Panc1 (cell line): ENCODE measurements around the gene EWSR1. TPM values are rescaled to one million over a fixed set of nuclear protein-coding genes. Genes with fewer than 3 reads are reported as not detected.

Source experiments
- ATAC-seq: fragments of 200-7000 bp; cut with Tn5 transposase; 2 replicates; pipeline ENCODE4 v1.9.1; 2020; ENCODE audit warnings: mild to moderate bottlenecking, moderate library complexity
- BruUV-seq: library from RNA; stranded (reverse); fragments of 400-500 nt; replicated peaks from 2 replicates; lab custom pipeline; 2021; lab: Mats Ljungman, UMichigan
- CTCF ChIA-PET: fragments of 300-600 bp; sonication (Branson Sonifier 250); formaldehyde crosslinking; loops from one replicate; lab custom pipeline; 2022; ENCODE audit warnings: antibody characterized with exemption; lab: Charles Lee
- POLR2A ChIA-PET: fragments of 300-600 bp; sonication (Branson Sonifier 250); formaldehyde crosslinking; loops from one replicate; lab custom pipeline; 2022; ENCODE audit warnings: antibody characterized with exemption; lab: Charles Lee
- DNase-seq: peaks from one replicate; pipeline ENCODE4 v3.0.0-alpha.2; 2010; ENCODE audit warnings: low read depth, low spot score
- H3K27ac ChIP-seq: 2 replicates; pipeline ENCODE4 v1.5.1; 2011; ENCODE audit warnings: mild to moderate bottlenecking, low read length, inconsistent platforms
- H3K27me3 ChIP-seq: fragments of 200-500 bp; sonication (Bioruptor generic); 2 replicates; pipeline ENCODE4 v1.6.0; 2014; ENCODE audit warnings: low read length, inconsistent platforms; ENCODE audit not compliant: control insufficient read depth, insufficient read depth
- H3K36me3 ChIP-seq: fragments of 200-500 bp; sonication (Bioruptor generic); 2 replicates; pipeline ENCODE4 v1.5.1; 2014; ENCODE audit warnings: inconsistent platforms, mild to moderate bottlenecking, low read length, moderate library complexity; ENCODE audit not compliant: control insufficient read depth, insufficient read depth
- H3K4me1 ChIP-seq: 2 replicates; pipeline ENCODE4 v1.5.1; 2011; ENCODE audit warnings: inconsistent platforms, mild to moderate bottlenecking, low read length, moderate library complexity; ENCODE audit not compliant: control insufficient read depth, insufficient read depth
- H3K4me3 ChIP-seq, 2 experiments: 2 replicates each; pipeline ENCODE4 v1.5.1; 2011 to 2012; ENCODE audit warnings: low read depth in 2 of 2, low read length in 2 of 2, mild to moderate bottlenecking in 2 of 2, inconsistent platforms in 1 of 2, moderate library complexity in 1 of 2
- H3K9me3 ChIP-seq: fragments of 200-500 bp; sonication (Bioruptor generic); 2 replicates; pipeline ENCODE4 v1.5.1; 2014; ENCODE audit warnings: low read depth, mild to moderate bottlenecking, inconsistent platforms, low read length, moderate library complexity; ENCODE audit not compliant: control insufficient read depth, insufficient read depth
- POLR2AphosphoS5 ChIP-seq: IDR thresholded peaks from 2 replicates; pipeline ENCODE4 v1.6.1; 2012; ENCODE audit warnings: mild to moderate bottlenecking, low read depth, low read length, moderate library complexity
- SIN3A ChIP-seq: IDR thresholded peaks from 2 replicates; pipeline ENCODE4 v1.6.1; 2012; ENCODE audit warnings: low read depth, mild to moderate bottlenecking, low read length, moderate library complexity, borderline replicate concordance; ENCODE audit not compliant: insufficient read depth
- TCF7L2 ChIP-seq: IDR thresholded peaks from 2 replicates; pipeline ENCODE4 v1.6.1; 2011; ENCODE audit warnings: mild to moderate bottlenecking, low read depth, low read length, inconsistent platforms
- in situ Hi-C: cut with HindIII; loops from 2 replicates; pipeline ENCODE4 v1.10.0; 2016; ENCODE audit warnings: low sequenced_read_pairs, low pct_unique_long_range_greater_than_20kb
- intact Hi-C: fragments of 100-400 bp; cut with micrococcal nuclease; formaldehyde crosslinking; loops from one replicate; pipeline ENCODE4 v1.10.0; 2022; ENCODE audit not compliant: unreplicated experiment
- total RNA-seq: library from RNA; stranded (reverse); gene quantifications from one replicate; pipeline ENCODE4 v1.2.1, GENCODE V29; 2021; ENCODE audit not compliant: unreplicated experiment
- TF ChIP-seq, protein P1 (sequence below): fragments of 450-650 bp; IDR thresholded peaks from 2 replicates; pipeline ENCODE4 v1.5.1; 2017; ENCODE audit warnings: mild to moderate bottlenecking
- TF ChIP-seq, protein P2 (sequence below), 2 experiments: IDR thresholded peaks; 2 replicates each; pipeline ENCODE4 v1.6.1; 2011 to 2012; ENCODE audit warnings: low read depth in 2 of 2, control low read depth in 1 of 2, low read length in 1 of 2, mild to moderate bottlenecking in 1 of 2, moderate library complexity in 1 of 2; ENCODE audit not compliant: insufficient read depth in 1 of 2

EWSR1 gene
- total RNA-seq, 1 experiment from 2014 or later = 272 TPM

DNA sequence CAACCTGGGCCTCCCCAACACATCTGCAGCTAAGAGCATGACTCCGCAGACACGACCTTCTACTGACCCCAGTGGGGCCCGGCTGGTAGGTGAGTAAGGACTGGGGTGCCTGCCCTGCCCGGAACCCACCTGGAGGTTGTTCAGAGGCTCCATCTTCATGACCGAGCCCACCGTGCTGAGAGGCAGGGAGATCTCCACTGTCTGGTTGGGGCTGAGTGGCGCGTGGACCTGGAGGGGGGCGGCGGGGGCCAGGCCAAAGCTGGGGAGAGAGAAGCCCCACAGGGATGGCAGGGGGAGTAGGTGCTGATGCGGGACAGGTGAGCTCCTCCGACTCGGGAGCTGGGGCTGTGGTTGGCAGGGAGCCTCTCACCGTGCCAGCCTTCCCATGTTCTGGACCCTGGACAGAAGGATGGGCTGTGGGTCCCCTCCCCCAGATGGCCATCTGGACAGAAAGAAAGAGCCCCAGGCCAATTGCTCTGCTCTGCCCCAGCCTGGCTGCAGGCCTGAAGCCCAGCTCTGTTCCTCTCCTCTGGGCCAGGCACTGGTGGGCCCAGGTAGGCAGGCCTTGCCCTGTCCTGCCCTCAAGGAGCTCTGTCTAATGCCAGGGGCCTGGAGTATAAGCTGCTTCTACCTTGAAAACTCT lies 63.7 kb downstream of the EWSR1 start:
- no peak for DNase-seq
- ChIA-PET CTCF (no interaction called here), POLR2A (no interaction called here)
- no peak overlapping the region for H3K27ac ChIP-seq
- no peak for ATAC-seq
- BruUV-seq = no TSS peak
- H3K4me3 ChIP-seq = no peak overlapping the region
- no peaks in the 10 kb centered on the region for H3K9me3 ChIP-seq
- intact Hi-C loops (no loop called here), in situ Hi-C loops (no loop called here)
- H3K36me3 ChIP-seq = no peaks in the 10 kb centered on the region
- TF ChIP-seq POLR2AphosphoS5 (no peak), SIN3A (no peak), TCF7L2 (no peak)
- TF ChIP-seq, protein P1, sequence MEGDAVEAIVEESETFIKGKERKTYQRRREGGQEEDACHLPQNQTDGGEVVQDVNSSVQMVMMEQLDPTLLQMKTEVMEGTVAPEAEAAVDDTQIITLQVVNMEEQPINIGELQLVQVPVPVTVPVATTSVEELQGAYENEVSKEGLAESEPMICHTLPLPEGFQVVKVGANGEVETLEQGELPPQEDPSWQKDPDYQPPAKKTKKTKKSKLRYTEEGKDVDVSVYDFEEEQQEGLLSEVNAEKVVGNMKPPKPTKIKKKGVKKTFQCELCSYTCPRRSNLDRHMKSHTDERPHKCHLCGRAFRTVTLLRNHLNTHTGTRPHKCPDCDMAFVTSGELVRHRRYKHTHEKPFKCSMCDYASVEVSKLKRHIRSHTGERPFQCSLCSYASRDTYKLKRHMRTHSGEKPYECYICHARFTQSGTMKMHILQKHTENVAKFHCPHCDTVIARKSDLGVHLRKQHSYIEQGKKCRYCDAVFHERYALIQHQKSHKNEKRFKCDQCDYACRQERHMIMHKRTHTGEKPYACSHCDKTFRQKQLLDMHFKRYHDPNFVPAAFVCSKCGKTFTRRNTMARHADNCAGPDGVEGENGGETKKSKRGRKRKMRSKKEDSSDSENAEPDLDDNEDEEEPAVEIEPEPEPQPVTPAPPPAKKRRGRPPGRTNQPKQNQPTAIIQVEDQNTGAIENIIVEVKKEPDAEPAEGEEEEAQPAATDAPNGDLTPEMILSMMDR = no peak
- TF ChIP-seq, protein P2, sequence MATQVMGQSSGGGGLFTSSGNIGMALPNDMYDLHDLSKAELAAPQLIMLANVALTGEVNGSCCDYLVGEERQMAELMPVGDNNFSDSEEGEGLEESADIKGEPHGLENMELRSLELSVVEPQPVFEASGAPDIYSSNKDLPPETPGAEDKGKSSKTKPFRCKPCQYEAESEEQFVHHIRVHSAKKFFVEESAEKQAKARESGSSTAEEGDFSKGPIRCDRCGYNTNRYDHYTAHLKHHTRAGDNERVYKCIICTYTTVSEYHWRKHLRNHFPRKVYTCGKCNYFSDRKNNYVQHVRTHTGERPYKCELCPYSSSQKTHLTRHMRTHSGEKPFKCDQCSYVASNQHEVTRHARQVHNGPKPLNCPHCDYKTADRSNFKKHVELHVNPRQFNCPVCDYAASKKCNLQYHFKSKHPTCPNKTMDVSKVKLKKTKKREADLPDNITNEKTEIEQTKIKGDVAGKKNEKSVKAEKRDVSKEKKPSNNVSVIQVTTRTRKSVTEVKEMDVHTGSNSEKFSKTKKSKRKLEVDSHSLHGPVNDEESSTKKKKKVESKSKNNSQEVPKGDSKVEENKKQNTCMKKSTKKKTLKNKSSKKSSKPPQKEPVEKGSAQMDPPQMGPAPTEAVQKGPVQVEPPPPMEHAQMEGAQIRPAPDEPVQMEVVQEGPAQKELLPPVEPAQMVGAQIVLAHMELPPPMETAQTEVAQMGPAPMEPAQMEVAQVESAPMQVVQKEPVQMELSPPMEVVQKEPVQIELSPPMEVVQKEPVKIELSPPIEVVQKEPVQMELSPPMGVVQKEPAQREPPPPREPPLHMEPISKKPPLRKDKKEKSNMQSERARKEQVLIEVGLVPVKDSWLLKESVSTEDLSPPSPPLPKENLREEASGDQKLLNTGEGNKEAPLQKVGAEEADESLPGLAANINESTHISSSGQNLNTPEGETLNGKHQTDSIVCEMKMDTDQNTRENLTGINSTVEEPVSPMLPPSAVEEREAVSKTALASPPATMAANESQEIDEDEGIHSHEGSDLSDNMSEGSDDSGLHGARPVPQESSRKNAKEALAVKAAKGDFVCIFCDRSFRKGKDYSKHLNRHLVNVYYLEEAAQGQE (IDR thresholded peaks at IDR 0.05; ENCODE audit: insufficient read depth in 1 of 2, low read depth in 2 of 2, low read length in 1 of 2) = no peak
- no peaks in the 10 kb centered on the region for H3K4me1 ChIP-seq
- H3K27me3 ChIP-seq = no peaks in the 10 kb centered on the region

DNA sequence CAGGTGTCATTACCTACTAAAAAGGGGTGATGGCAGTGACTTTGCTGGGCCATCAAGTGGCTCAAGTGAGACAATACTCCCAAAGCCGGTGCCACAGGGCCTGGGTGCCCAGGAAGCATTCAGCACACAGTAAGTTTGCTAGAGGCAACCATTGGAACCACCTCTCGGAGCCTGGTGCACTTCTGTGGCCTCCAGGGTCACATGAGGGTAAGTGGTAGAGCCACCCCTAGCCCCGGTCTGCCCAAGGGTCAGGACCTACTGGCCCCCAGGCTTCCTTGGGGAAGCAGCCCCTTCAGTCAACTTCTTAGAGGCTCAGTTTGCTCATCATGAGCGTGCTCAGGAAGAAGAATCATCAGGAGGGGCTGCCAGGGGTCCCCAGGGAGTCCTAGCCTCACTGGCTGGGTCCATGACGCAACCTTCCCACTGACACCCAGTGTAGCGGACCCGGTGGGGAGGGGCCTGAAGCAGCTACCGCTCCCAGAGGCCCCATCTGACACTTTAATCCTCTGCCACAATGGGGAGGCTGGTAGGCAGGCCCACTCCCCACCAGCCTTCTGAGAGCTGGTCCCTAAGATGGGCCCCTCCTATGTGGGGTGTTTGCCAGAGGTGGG lies 64.9 kb downstream of the EWSR1 start:
- Histone ChIP-seq H3K27ac (no peak overlapping the region), H3K4me1 (no peaks in the 10 kb centered on the region), H3K4me3 (no peak overlapping the region), H3K9me3 (no peaks in the 10 kb centered on the region), H3K36me3 (no peaks in the 10 kb centered on the region), H3K27me3 (no peaks in the 10 kb centered on the region)
- intact Hi-C loops = no loop called here
- TF ChIP-seq SIN3A (no peak), TCF7L2 (no peak), POLR2AphosphoS5 (no peak)
- TF ChIP-seq, protein P1 = no peak
- TF ChIP-seq, protein P2 (IDR thresholded peaks at IDR 0.05; ENCODE audit: insufficient read depth in 1 of 2, low read depth in 2 of 2, low read length in 1 of 2) = no peak
- no TSS peak for BruUV-seq
- POLR2A ChIA-PET = no interaction called here
- no peak for DNase-seq
- in situ Hi-C loops = no loop called here
- CTCF ChIA-PET = no interaction called here
- no peak for ATAC-seq
